ENCODE data around the gene SLC34A1. TPM values are rescaled to one million over a fixed set of nuclear protein-coding genes. Genes with fewer than 3 reads are reported as not detected.

Gene SLC34A1
- polyA plus RNA-seq, 3 donors: 118 to 190 (median 157) TPM

- DNase-seq (ENCODE audit: low read depth in 3 of 3, low spot score in 2 of 3): no peak
Measured at GRCh38 chr5:177429248-177430040, 45.2 kb downstream of the SLC34A1 start.

DNA sequence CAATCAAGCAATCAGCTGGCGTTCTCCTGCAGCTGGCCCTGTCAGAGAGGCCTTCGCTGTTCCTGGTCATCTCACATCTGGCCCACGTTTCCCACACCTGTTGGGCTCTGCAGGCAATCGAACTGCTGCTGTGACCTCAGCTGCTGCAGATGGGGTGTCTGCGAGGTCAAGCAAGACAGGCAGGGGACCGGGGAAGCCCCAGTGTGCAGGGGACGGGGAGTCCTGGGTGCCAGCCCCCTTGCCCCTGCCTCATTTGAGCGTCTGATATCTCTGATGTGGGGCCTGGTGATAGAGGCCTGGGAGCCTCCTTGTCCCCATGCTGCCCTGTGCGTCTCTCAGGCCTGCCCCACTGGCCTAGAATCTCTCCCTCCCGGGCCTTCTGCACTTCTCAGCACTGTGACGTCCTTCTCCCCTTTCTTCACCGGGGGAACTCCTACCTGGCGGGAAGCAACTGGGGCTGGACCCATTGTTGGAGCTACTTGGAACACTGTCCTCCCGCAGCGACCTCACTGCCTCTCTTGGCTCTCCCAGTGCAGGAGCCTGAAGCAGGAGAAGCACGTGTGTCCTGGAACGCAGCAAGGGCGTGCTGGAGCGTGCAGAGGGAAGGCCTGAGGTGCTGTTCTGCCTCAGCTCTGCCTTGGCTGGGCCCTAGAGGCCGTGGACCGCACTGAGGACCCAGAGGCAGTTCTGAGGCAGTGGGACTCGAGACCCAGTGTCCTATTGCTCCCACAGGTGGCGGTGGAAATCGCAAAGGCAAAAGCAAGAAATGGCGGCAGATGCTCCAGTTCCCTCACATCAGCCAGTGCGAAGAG, 46.1 kb downstream of the SLC34A1 start:
- DNase-seq (ENCODE audit: low read depth in 3 of 3, low spot score in 2 of 3): no peak

DNA sequence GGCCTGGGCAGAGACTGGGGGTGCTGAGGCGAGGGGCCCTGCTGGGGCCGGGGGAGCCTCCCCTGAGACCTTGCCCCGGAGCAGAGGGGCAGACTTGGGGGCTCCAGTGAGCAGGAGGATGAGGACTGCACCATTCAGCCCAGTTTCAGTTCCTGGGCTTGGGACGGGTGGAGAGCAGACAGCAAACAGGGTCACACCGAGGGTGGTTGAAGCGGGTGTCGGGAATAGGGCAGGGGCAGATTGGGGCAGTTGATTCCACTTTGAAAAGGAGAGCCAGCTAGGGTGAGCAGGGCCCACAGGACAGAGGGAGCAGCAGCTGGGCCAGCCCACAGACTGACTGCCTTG, 46.7 kb downstream of the SLC34A1 start:
- DNase-seq (ENCODE audit: low read depth in 3 of 3, low spot score in 2 of 3): no peak

DNA sequence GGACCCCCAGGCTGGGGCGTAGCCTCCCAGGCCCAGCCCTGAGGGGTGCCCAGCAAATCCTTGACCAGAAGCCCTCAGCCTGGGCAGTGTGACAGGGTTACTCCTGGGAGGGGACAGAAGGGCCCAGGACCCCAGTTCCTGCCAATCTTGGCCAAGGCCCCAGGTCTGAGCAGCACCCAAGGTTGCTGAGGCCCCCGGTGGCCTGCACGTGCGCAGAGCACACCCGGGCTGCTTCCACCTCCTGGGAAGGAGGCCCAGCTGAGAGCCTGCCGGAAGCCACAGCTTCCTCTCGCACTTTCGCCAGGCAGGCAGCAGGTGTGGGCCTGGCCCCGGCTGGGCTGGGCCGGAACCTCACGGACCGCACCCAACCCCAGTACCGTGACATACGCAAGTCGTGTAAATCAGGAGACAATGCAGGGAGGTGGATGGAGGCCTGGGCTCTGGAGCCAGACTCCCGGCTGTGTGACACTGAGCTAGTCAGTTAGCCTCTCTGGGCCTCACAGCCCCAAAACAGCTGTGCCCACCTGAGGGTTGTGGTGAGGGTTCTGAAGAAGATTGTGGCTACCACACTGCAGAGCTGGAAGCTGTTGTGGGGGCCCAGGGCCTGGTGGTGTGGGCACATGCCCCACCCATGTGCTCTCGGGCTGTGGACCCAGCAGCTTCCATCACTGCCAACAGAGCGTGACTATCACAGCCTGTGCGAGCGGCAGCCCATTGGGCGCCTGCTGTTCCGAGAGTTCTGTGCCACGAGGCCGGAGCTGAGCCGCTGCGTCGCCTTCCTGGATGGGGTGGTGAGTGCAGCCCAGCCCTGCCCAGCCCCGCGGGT, 47.3 kb downstream of the SLC34A1 start:
- DNase-seq (ENCODE audit: low read depth in 3 of 3, low spot score in 2 of 3): no peak

GRCh38 chr5:177432143-177432838, 48.1 kb downstream of the SLC34A1 start:
- no peak for DNase-seq (ENCODE audit: low read depth in 3 of 3, low spot score in 2 of 3)

GRCh38 chr5:177432839-177433657, 48.8 kb downstream of the SLC34A1 start:
- DNase-seq (ENCODE audit: low read depth in 3 of 3, low spot score in 2 of 3): no peak

DNA sequence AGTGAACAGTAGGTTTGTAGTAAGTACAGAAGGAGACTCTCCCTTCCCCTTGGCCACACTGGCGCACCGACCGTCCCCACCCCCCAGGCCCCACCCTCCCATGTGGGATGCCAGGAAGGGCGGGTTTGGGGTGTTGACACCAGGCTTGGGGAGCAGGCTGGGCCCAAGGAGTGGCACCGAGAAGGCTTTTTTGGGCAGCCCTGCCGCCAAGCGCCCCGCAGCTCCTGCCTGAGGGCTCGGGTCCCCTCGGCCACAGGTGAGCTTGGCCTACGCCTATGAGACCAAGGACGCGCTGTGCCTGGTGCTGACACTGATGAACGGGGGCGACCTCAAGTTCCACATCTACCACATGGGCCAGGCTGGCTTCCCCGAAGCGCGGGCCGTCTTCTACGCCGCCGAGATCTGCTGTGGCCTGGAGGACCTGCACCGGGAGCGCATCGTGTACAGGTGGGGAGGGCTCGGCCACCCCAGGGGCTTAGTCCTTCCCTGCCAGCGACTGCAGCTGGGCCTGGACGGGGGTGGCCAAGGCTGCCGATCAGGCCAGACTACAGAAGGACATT, 49.5 kb downstream of the SLC34A1 start:
- no peak for DNase-seq (ENCODE audit: low read depth in 3 of 3, low spot score in 2 of 3)

GRCh38 chr5:177434437-177434836, 50.2 kb downstream of the SLC34A1 start:
- no peak for DNase-seq (ENCODE audit: low read depth in 3 of 3, low spot score in 2 of 3)

GRCh38 chr5:177434942-177435738, 50.9 kb downstream of the SLC34A1 start:
- DNase-seq (ENCODE audit: low read depth in 3 of 3, low spot score in 2 of 3): no peak

DNA sequence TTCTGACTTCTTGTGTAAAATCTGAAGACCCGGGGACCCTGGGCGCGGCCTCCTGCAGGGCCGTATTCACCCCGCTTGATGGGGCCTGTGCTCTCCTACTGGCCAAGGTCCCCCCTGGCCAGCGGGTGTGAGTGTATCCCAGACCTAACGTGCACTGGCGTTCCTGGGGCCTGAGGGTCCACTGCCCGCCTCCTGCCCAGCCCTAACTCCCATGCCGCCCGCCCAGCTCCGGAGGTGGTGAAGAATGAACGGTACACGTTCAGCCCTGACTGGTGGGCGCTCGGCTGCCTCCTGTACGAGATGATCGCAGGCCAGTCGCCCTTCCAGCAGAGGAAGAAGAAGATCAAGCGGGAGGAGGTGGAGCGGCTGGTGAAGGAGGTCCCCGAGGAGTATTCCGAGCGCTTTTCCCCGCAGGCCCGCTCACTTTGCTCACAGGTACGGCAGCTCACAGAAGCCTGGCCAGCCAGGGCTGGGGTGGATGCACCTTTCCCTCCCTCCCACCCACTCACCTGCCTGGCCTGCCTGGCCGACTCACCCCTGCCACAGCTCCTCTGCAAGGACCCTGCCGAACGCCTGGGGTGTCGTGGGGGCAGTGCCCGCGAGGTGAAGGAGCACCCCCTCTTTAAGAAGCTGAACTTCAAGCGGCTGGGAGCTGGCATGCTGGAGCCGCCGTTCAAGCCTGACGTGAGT, 51.8 kb downstream of the SLC34A1 start:
- no peak for DNase-seq (ENCODE audit: low read depth in 3 of 3, low spot score in 2 of 3)

GRCh38 chr5:177437623-177438022, 53.4 kb downstream of the SLC34A1 start:
- no peak for DNase-seq (ENCODE audit: low read depth in 3 of 3, low spot score in 2 of 3)

DNA sequence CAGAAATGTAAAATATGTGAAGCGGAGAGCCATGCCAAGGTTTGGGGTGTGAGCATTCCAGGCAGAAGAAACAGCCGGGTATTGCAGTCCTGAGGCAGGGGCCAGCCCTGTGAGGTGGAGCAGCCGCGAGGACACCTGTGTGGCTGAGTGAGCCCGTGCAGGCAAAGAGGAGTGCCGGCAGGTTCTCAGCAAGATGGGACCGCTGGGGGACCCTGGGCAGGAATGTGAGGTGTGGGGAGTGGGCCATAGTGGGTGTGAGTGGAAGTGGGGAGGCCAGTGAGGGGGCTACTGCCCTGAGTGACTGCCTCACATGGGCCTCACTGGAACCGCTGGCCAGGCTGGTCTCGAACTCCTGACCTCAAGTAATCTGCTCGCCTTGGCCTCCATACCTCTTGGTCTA, 54.2 kb downstream of the SLC34A1 start:
- DNase-seq (ENCODE audit: low read depth in 3 of 3, low spot score in 2 of 3): no peak

DNA sequence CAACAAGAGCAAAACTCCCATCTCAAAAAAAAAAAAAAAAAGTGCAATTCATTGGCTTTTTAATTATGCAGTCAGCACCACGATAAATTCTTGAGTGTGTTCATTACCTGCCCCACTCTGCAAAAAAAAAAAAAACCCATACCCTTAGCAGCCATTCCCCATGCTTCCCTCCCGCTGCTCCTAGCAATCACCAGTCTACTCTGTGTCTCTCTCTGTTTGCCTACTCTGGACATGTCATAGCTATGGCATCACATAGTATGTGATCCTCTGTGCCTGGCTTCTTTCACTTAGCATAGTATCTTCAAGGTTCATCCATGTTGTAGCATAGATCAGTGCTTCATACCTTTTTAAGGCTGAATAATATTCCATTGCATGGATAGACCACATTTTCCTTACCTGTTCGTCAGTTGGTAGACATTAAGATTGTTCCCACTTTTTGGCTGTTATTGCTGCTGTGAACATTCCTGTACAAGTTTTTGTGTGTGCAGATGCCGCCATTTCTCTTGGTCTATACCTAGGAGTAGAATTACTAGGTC, 55.4 kb downstream of the SLC34A1 start:
- DNase-seq (ENCODE audit: low read depth in 3 of 3, low spot score in 2 of 3): no peak

- DNase-seq (ENCODE audit: low read depth in 3 of 3, low spot score in 2 of 3): no peak
Measured at GRCh38 chr5:177440211-177440989, 56.2 kb downstream of the SLC34A1 start.

DNA sequence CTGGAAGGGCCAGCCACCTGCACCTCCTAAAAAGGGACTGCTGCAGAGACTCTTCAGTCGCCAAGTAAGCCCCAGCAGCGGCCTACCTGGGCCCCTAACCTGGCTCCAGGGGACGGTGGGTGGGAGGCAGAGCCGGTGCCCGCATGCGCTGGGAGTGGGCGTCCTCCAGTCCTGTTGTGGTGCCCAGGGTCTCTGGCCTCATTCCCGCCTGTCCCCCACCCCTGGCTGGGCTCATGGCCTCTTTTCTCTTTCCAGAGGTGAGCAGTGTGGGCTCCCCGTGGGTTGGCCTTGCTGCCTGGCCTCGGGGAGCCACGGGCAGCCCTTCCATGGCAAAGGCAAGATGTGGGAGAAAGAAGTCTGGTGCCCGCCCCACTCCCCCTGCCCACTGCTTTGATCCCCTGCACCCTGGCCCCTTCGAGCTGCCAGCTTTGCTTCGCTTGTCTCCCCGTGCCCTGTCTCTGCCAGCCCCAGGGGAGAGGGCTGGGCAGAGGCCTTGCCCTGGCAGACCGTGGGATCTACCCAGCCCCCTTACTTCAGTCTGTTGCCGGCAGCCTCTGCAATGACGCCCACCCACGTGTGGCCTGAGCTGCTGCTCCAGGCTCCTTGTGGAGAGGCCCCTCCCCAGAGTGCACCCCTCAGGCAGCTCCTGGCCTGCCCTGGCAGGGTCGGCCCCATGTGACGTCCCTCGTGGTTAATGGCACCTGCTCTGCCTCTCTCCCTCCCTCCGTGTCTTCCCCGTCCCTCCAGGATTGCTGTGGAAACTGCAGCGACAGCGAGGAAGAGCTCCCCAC, 57.0 kb downstream of the SLC34A1 start:
- DNase-seq (ENCODE audit: low read depth in 3 of 3, low spot score in 2 of 3): no peak
